ENCODE results near the gene S1PR5. TPM values are rescaled to one million over a fixed set of nuclear protein-coding genes. Genes with fewer than 3 reads are reported as not detected.
A peak's percentile ranks its signal among the peaks of the same experiment; 100 is the strongest.

The S1PR5 gene
- total RNA-seq, 2 experiments from 2014 or later = 0.55 to 0.92 TPM

DNA sequence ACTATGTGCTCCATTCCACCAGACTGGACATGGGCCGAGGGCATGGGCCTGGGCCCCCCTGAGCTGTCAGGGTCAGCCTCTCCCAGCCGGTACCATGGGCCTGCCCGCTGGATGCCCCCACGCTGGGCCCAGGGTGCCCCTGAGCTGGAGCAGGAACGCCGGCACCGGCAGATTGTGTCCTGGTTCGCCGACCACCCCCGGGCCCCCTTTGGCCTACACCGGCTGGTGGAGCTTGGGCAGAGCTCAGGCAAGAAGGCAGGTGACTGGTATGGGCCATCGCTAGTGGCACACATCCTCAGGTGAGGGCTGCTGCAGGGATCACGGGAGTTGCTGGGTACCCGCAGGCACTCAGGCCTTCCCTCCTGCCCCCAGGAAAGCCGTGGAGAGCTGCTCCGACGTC is 29.6 kb upstream of the S1PR5 start:
- H3K4me1 ChIP-seq (ENCODE audit: insufficient read depth, low read length) = peaks cover 42% of the 10 kb centered on the region
- ChIA-PET CTCF (interaction anchor here (0.6 kb wide), 1 partner anchor 109 kb away, joined by 3 read pairs; no protein-coding TSS in a partner anchor), POLR2A (no interaction called here)
- DNase-seq (no peak), ATAC-seq (ENCODE audit: poor library complexity) (no peak)
- Mint-ChIP-seq H3K4me1 (ENCODE audit: low read depth) (peaks cover 20% of the 10 kb centered on the region), H3K27ac (no peak overlapping the region), H3K4me3 (no peak overlapping the region), H3K9me3 (no peaks in the 10 kb centered on the region), H3K27me3 (no peaks in the 10 kb centered on the region), H3K36me3 (ENCODE audit: low read depth) (peaks cover 40% of the 10 kb centered on the region)
- no peak overlapping the region for H3K4me3 ChIP-seq (ENCODE audit: low read length)
- no peaks in the 10 kb centered on the region for H3K9me3 ChIP-seq (ENCODE audit: control insufficient read depth in 1 of 2, insufficient read depth in 1 of 2, low read length in 2 of 2)
- H3K27ac ChIP-seq (ENCODE audit: low read depth in 1 of 2, low read length in 2 of 2) = no peak overlapping the region
- TF ChIP-seq, protein P1, sequence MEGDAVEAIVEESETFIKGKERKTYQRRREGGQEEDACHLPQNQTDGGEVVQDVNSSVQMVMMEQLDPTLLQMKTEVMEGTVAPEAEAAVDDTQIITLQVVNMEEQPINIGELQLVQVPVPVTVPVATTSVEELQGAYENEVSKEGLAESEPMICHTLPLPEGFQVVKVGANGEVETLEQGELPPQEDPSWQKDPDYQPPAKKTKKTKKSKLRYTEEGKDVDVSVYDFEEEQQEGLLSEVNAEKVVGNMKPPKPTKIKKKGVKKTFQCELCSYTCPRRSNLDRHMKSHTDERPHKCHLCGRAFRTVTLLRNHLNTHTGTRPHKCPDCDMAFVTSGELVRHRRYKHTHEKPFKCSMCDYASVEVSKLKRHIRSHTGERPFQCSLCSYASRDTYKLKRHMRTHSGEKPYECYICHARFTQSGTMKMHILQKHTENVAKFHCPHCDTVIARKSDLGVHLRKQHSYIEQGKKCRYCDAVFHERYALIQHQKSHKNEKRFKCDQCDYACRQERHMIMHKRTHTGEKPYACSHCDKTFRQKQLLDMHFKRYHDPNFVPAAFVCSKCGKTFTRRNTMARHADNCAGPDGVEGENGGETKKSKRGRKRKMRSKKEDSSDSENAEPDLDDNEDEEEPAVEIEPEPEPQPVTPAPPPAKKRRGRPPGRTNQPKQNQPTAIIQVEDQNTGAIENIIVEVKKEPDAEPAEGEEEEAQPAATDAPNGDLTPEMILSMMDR (IDR thresholded peaks at IDR 0.05) = no peak
- peaks cover 38% of the 10 kb centered on the region for H3K36me3 ChIP-seq (ENCODE audit: insufficient read depth, low read length)
- no peaks in the 10 kb centered on the region for H3K27me3 ChIP-seq (ENCODE audit: control insufficient read depth in 1 of 2, insufficient read depth in 2 of 2, low read length in 2 of 2)
- intact Hi-C loops (cut with DNase I, micrococcal nuclease) = no loop called here

DNA sequence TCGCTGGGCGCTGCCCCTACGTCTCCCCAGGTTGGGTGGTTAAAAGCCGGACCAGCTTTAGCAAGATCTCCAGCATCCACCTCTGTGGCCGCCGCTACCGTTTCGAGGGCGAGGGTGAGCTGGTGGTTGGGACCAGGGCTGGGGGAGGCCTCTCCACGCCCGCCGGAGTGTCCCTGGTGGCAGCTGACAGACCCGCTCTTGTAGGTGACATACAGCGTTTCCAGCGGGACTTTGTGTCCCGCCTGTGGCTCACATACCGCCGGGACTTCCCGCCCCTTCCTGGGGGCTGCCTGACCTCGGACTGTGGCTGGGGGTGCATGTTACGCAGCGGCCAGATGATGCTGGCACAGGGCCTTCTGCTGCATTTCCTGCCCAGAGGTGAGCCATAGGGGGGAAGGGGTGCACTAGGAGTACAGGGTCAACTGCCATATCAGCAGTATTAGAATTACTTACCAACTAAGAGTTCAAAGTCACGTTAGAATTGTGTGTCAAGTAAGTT is 27.6 kb upstream of the S1PR5 start:
- Mint-ChIP-seq H3K36me3 (ENCODE audit: low read depth) (peaks cover 22% of the 10 kb centered on the region), H3K4me3 (peak overlapping the region; percentile 89), H3K27me3 (no peaks in the 10 kb centered on the region), H3K9me3 (no peaks in the 10 kb centered on the region), H3K27ac (peak overlapping the region; percentile 78), H3K4me1 (ENCODE audit: low read depth) (peaks cover 18% of the 10 kb centered on the region)
- no peaks in the 10 kb centered on the region for H3K27me3 ChIP-seq (ENCODE audit: control insufficient read depth in 1 of 2, insufficient read depth in 2 of 2, low read length in 2 of 2)
- no peak overlapping the region for H3K27ac ChIP-seq (ENCODE audit: low read depth in 1 of 2, low read length in 2 of 2)
- no peaks in the 10 kb centered on the region for H3K9me3 ChIP-seq (ENCODE audit: control insufficient read depth in 1 of 2, insufficient read depth in 1 of 2, low read length in 2 of 2)
- peak overlapping the region; percentile 90 for H3K4me3 ChIP-seq (ENCODE audit: low read length)
- TF ChIP-seq, protein P1 (IDR thresholded peaks at IDR 0.05) = no peak
- ATAC-seq (ENCODE audit: poor library complexity) (no peak), DNase-seq (peak in 3 of 14 experiments; percentile 21 to 53 (median 35))
- peaks cover 28% of the 10 kb centered on the region for H3K36me3 ChIP-seq (ENCODE audit: insufficient read depth, low read length)
- ChIA-PET CTCF (no interaction called here), POLR2A (interaction anchor here (0.6 kb wide), 1 partner anchor 23 kb away, joined by 4 read pairs; no protein-coding TSS in a partner anchor)
- peaks cover 29% of the 10 kb centered on the region for H3K4me1 ChIP-seq (ENCODE audit: insufficient read depth, low read length)
- intact Hi-C loops (cut with DNase I, micrococcal nuclease) = loop anchor here in 1 of 2 experiments (5.0 kb wide), 1 partner anchor 43 kb away; the partner anchor contains the start of gene KEAP1

DNA sequence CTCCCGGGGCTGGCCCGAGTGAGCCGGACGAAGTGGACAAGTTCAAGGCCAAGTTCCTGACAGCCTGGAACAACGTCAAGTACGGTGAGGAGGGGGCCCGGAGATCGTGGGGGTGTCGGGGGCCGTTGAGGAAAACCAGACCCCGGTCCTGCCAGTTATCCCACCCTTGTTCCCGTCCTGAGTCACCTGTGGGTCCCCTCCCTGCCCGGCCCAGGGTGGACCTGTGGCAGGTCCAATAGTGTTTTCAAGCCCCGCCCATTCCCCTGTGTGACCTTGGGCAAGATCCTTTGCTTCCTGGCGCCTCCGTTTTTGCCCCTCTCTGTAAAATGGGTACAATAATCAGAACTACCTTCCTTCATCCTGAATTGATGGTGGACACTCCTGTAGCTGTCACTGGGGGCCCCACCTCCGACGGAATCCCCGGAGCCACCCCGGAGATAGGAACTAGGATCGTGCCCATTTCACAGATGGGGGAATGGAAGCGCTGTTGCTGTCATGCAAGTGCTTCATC is 27.1 kb upstream of the S1PR5 start:
- no peaks in the 10 kb centered on the region for H3K27me3 ChIP-seq (ENCODE audit: control insufficient read depth in 1 of 2, insufficient read depth in 2 of 2, low read length in 2 of 2)
- DNase-seq (peak in 4 of 14 experiments; percentile 37 to 52 (median 40)), ATAC-seq (ENCODE audit: poor library complexity) (no peak)
- peaks cover 27% of the 10 kb centered on the region for H3K4me1 ChIP-seq (ENCODE audit: insufficient read depth, low read length)
- TF ChIP-seq, protein P1 (IDR thresholded peaks at IDR 0.05) = no peak
- H3K4me3 ChIP-seq (ENCODE audit: low read length) = peak overlapping the region; percentile 90
- peak overlapping the region; percentile 48 to 78 for H3K27ac ChIP-seq (ENCODE audit: low read depth in 1 of 2, low read length in 2 of 2)
- peaks cover 17% of the 10 kb centered on the region for H3K36me3 Mint-ChIP-seq (ENCODE audit: low read depth)
- H3K27me3 Mint-ChIP-seq = no peaks in the 10 kb centered on the region
- ChIA-PET POLR2A (interaction anchor here (0.6 kb wide), 1 partner anchor 23 kb away, joined by 4 read pairs; no protein-coding TSS in a partner anchor), CTCF (no interaction called here)
- peaks cover 18% of the 10 kb centered on the region for H3K4me1 Mint-ChIP-seq (ENCODE audit: low read depth)
- peak overlapping the region; percentile 78 for H3K27ac Mint-ChIP-seq
- H3K4me3 Mint-ChIP-seq = peak overlapping the region; percentile 89
- H3K9me3 Mint-ChIP-seq = no peaks in the 10 kb centered on the region
- intact Hi-C loops (cut with DNase I, micrococcal nuclease) = loop anchor here in 1 of 2 experiments (5.0 kb wide), 1 partner anchor 42 kb away; the partner anchor contains the start of gene KEAP1
- peaks cover 24% of the 10 kb centered on the region for H3K36me3 ChIP-seq (ENCODE audit: insufficient read depth, low read length)
- H3K9me3 ChIP-seq (ENCODE audit: control insufficient read depth in 1 of 2, insufficient read depth in 1 of 2, low read length in 2 of 2) = no peaks in the 10 kb centered on the region

All from CD4-positive, alpha-beta T cell (primary cell).